ENCODE results near the gene PPP1CC.

Gene PPP1CC

GRCh38 chr12:110720516-110720915, 22.2 kb downstream of the PPP1CC start:
- no peak for DNase-seq

GRCh38 chr12:110718222-110718908, 24.3 kb downstream of the PPP1CC start:
- DNase-seq: no peak

- DNase-seq: no peak
Observed at GRCh38 chr12:110717037-110717436, 25.7 kb downstream of the PPP1CC start.

DNA sequence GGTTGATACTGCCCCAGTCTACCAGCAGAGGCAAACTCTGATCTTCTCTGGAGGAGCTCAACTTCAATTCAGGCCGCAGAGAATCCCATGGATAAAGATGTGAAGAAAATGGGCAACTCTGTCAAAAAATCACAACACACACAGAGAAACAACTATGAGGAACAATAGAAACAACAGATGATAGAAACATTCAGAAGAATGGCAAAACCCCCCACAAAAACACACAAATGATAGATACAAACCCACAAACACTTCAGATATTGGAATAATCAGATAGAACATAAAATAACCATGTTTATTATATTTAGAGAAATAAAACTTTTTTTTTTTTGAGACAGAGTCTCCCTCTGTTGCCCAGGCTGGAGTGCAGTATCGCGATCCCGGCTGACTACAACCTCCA, 33.8 kb downstream of the PPP1CC start:
- DNase-seq: no peak

DNA sequence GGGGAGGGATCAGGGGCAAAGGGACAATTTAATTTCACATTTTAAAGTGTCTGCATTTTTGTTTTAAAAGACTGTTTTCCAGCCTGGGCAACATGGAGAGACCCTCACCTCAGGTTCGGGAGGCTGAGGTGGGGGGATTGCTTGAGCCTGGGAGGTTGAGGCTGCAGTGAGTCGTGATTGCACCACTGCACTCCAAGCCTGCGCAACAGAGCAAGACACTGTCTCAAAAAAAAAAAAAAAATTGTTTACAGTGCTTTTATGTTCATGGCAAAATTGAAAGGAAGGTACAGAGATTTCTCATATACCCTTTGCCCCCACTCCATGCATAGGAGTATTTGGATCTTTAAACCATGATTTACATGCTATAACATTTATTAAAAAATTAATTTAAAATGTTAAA, 37.4 kb downstream of the PPP1CC start:
- DNase-seq: no peak

- no peak for DNase-seq
Observed at GRCh38 chr12:110704750-110705149, 37.9 kb downstream of the PPP1CC start.

DNA sequence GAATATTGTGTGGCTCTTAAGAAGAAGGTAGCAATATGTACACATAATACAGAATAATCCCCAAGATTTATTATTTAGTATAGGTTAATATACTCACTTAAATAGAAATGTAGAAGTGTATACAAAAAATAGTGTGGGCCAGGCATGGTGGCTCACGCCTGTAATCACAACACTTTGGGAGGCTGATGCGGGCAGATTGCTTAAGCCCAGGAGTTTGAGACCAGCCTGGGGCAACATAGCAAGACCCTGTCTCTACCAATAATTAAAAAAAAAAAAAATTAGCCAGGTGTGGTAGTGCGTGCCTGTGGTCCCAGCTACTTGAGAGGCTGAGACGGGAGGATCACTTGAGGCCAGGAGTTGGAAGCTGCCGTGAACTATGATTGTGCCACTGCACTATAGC, 38.5 kb downstream of the PPP1CC start:
- no peak for DNase-seq

- no peak for DNase-seq
Observed at GRCh38 chr12:110702081-110702480, 40.6 kb downstream of the PPP1CC start.

DNA sequence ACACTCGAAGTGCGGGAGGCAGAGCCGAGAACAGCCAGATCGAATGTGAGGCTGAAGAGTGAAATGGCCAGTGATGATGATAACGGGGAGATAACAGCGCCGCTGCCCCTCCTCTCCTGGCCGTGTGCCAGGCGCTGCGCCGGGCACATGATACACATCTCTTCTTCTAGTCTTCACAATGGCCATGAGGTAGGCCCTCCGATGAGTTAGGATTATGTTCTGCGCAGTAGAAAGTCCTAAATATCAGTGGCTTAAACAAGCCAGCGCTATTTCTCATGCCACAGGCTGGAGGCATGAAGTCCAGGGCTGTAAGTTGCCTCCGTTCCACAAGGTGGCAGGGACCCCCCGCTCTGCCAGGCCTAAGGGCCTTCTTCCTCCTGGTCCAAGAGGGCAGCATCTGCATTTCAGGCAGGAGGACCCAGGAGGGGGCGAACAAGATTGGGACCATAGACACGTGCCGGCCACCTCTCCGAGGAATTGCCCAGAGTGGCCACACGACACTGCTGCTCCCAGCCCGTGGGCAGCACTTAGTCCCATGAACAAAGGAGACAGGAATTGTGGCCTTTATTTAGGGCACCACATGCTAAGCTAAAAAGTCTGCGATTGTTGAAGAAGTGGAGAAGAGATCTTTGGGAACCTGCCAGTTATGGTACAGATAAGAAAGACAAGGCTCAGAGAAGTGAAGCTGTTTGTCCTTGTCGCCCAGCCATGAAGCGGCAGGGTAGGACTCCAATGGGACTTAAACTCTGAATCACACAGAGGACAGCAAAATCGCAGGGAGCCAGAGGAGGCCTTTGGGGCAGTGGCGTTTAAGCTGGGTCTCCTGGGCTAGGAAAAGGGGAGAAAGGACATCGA, 42.9 kb downstream of the PPP1CC start:
- no peak for DNase-seq

DNA sequence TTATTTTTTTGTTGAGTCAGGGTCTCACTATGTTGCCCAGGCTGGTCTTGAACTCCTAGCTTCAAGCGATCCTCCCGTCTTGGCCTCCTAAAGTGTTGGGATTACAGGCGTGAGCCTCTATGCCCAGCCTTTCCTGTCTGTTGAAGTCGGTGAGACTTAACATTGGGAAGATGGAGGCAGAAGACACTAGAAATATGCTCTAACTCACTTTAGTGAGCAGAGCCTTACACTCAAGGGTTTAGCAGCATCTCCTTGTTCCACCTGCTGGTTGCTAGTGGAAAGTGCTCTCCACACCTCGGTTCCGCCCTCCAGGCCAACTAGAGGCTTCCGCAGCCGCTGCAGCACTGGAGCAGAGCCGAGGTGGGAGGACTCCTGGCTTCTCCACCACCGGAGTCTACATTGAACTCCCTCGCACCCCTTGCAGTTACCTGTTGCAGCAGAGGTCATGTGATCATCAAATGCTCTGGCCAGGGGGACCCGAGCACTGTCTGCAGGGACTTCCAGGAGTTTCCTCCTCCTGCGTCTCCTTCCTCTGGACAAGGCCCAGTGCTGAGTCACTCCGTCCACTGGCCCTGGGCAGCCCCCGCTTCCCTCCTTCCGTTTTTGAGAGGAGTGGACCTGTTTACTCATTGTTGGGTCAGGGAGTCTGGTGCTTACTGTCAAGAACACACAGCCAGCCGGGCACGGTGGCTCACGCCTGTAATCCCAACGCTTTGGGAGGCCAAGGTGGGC, 44.4 kb downstream of the PPP1CC start:
- no peak for DNase-seq

DNA sequence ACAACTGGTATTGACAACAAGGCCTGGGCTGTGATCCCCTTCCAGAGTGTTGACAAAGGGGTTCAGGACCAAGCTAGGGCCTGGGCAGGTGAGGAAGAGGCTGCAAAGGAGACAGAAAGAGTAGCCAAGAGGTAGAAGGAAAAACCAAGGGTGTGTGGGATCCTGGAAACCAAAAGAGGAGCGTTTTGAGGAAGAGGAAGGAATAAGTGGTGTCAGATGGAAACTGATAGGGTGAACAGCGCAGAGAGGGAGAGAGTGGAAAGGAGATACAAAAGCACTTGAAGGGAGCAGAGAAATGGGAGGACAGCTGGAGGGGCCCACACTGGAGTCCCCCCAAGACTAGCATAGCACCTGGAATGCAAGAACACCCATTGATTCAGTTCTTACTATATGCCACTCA, 45.5 kb downstream of the PPP1CC start:
- DNase-seq: no peak

DNA sequence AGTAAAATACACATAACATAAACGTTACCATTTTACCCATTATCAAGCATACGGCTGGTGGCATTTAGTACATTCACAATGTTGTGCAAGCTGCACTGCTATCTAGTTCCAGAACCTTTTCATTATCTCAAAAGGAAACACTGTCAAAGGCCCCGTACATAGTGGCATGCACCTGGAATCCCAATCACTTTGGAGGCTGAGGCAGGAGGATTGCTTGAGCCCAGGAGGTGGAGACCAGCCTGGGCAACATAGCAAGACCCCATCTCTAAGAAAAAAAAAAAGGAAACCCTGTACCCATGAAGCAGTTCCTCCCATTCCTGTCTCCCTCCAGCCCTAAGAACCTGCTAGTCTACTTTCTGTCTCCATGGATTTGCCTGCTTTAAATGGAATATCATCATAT, 46.4 kb downstream of the PPP1CC start:
- DNase-seq: no peak

GRCh38 chr12:110694330-110694901, 48.3 kb downstream of the PPP1CC start:
- DNase-seq: no peak

GRCh38 chr12:110693731-110694130, 49.0 kb downstream of the PPP1CC start:
- DNase-seq: no peak

- no peak for DNase-seq
Observed at GRCh38 chr12:110690127-110690430, 52.6 kb downstream of the PPP1CC start.

DNA sequence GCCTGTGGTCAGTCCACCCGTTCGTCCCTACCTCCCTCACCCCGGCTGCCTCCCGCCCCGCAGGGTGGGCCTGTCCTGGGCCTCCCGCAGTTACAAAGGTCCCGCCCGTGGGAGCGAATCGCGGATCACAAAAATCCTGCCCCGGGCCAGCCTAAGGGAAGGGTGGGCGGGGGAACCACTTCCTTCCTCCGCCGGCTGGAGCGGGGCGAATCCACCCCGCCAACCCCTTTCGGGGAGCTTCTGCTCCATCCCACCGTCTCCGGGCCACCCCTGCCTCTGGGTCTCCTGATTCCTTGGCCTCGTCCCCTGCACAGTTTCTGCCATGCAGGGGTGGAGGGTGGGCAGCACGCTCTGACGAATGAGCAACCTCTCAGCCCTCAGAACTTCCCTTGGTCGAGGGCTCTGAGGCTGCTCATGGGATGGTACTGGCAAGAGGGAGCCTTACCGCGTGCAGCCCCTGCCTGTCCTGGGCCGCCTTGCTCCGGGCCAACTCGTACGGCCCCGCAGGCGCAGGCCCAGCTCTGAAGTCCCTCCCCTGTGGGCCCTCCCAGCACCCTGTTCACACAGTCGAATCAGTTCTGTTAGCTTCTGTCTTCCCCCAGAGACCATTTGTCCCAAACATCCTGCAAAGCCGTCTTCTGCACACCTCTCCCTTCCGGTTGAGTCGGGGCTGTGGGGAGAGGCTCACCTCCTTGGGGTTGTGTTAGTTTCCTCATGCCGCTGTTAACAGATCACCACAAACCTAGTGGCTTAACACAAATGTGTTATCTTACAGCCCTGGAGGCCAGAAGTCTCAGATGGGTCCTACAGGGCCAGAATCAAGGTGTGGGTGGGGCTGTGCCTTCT, 53.2 kb downstream of the PPP1CC start:
- DNase-seq: no peak

DNA sequence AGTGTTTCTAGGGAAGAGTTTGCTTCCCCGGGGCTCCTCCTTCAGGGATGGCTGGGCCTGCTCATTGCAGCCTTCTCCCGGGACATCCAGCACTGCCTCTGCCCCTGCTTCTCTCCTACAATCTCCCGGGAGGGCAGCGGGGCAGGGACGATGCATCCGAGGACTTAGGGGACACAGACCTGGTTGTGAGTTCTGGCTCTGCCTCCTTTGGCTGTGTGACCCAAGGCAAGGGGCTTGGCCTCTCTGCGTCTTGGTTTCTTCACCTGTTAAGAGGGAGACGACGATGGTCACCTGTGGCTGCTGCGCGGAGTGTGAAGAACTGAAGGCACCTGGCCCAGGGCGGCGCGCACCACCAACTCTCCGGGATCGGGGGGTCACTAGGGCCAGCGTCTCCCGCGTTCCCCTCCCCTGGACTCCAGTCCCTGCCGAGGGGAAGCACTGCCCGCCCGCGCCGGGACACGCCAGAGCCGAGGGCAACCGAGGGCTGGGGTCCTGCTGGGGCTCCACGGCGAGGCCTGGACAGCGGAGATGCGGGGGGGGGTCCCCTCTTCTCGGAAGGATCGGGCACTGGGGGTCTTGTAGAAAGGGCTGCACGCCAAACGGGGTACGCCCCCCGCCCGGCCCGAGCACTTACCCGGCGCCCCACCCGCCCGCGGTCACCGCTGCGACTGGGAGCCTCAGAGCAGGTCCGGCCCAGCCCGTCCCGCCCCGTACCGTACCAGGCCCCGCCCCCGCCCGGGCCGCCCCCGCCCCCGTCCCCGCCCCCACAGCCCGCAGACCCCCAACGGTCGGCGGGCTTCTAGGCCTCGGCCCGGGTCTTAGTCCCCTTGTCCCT, 54.0 kb downstream of the PPP1CC start, which contains the start of gene HVCN1:
HVCN1 (minus strand) TSS at position 670 of the 835 bp plus-strand sequence. CDS start 5,870 bp downstream, outside the sequence.
- DNase-seq: no peak

GRCh38 chr12:110687396-110688169, 55.1 kb downstream of the PPP1CC start:
- DNase-seq: no peak

DNA sequence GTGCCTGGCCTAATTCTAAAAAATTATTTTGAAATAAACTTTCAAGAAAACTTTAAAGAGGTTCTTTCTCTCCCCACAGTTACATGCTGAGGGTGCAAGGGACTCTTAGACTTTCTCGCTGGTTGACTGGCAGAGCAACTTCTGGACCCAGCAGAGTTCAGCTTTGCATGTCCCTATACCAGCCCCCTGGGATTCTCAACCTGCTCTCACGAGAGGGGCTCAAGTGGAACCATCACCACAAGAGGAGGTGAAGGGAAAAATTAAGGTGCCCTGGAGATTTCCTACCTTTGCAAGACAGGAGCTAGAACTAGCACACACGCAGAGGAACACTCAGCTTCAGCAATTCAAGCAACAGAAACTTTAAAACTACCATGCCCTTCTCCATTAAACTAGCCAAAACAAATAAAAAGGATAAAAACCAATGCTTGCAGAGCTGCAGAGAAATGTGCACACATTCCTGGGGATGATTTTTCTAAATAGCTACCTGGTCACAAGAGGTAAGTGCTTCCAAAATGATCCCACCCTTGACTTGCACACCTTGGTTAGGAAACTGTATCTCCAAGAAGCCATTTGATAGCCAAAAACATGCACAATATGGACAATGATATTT, 56.3 kb downstream of the PPP1CC start:
- no peak for DNase-seq

DNA sequence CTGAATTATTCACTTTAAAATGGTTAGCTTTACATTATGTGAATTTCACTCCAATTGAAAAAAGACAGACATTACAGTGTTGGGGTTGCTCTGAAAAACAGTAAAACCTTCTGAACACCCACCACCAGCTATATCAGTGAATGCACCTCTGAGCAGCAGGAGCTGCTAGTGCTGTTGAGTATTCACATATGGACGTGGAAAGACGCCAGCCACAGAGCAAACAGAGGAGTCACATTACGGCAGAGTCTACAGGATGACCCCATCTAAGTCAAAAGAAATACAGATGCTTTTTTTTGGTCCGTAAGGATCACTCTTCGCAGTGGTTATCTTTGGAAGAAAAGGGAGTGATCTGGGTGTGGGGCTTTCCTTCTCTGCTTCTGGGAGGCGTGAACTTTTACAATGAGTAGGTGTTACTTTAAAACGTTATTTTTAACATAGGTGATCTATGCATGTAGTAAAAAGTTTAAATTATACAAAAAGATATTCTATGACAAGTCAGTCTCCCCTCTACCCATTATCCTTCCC, 58.3 kb downstream of the PPP1CC start:
- no peak for DNase-seq
